CD4-positive, CD25-positive, alpha-beta regulatory T cell (primary cell): ENCODE results near the gene USP31. TPM values are rescaled to one million over a fixed set of nuclear protein-coding genes. Genes with fewer than 3 reads are reported as not detected.

ENCODE experiments used
- ATAC-seq, 2 donors: fragments of 150-1000 bp; cut with Tn5 transposase; one replicate each; pipeline ENCODE4 v1.10.0; 2021; ENCODE audit warnings: low read depth in 2 of 2, moderate number of reproducible peaks in 2 of 2, moderate library complexity in 1 of 2
- DNase-seq, 3 donors: peaks; one replicate each; pipeline versions ENCODE4 v3.0.0 to v3.0.0-alpha.2; 2012 to 2022; ENCODE audit warnings: mixed read lengths in 1 of 3
- H3K27ac ChIP-seq: one replicate; pipeline ENCODE4 v1.7.0; 2013; ENCODE audit warnings: mild to moderate bottlenecking, low read length; ENCODE audit not compliant: insufficient read depth, poor library complexity, severe bottlenecking
- H3K27me3 ChIP-seq: one replicate; pipeline ENCODE4 v1.7.0; 2013; ENCODE audit warnings: low read length; ENCODE audit not compliant: control insufficient read depth, insufficient read depth
- H3K36me3 ChIP-seq: one replicate; pipeline ENCODE4 v1.7.0; 2013; ENCODE audit warnings: mild to moderate bottlenecking, low read length, moderate library complexity; ENCODE audit not compliant: control insufficient read depth, insufficient read depth
- H3K4me1 ChIP-seq: 2 replicates; pipeline ENCODE4 v1.7.0; 2013; ENCODE audit warnings: mild to moderate bottlenecking, low read length; ENCODE audit not compliant: insufficient read depth, control insufficient read depth, poor library complexity, severe bottlenecking
- H3K4me3 ChIP-seq: one replicate; pipeline ENCODE4 v1.7.0; 2013; ENCODE audit warnings: low read depth, mild to moderate bottlenecking, low read length, moderate library complexity
- H3K9me3 ChIP-seq, 2 experiments: 1 replicate in 1 of 2; 2 replicates in 1 of 2; pipeline ENCODE4 v1.7.0; 2013; ENCODE audit warnings: low read length in 2 of 2, mild to moderate bottlenecking in 1 of 2, moderate library complexity in 1 of 2; ENCODE audit not compliant: control insufficient read depth in 2 of 2
- H3K27ac Mint-ChIP-seq, 3 donors: one replicate each; pipeline ENCODE4 v1.8.0; 2020 to 2022; ENCODE audit warnings: mild to moderate bottlenecking in 3 of 3, mixed read lengths in 3 of 3, moderate library complexity in 2 of 3
- H3K27me3 Mint-ChIP-seq: one replicate; pipeline ENCODE4 v1.8.0; 2022; ENCODE audit warnings: mild to moderate bottlenecking, mixed read lengths
- H3K36me3 Mint-ChIP-seq: one replicate; pipeline ENCODE4 v1.8.0; 2020; ENCODE audit warnings: mixed read lengths
- H3K4me1 Mint-ChIP-seq, 4 donors: one replicate each; pipeline ENCODE4 v1.8.0; 2020 to 2022; ENCODE audit warnings: mixed read lengths in 4 of 4, mild to moderate bottlenecking in 1 of 4
- H3K4me3 Mint-ChIP-seq, 4 donors: one replicate each; pipeline ENCODE4 v1.8.0; 2020 to 2022; ENCODE audit warnings: mild to moderate bottlenecking in 4 of 4, mixed read lengths in 4 of 4, moderate library complexity in 3 of 4
- H3K9me3 Mint-ChIP-seq, 7 donors: one replicate each; pipeline ENCODE4 v1.8.0; 2020 to 2022; ENCODE audit warnings: mixed read lengths in 7 of 7, mild to moderate bottlenecking in 3 of 7, moderate library complexity in 2 of 7
- polyA plus RNA-seq, 4 donors: library from polyadenylated mRNA; unstranded; fragments of 300-500 nt; fragmentation: Illumina TruSeq; gene quantifications; one replicate each; pipeline ENCODE4 v1.2.3, GENCODE V29; 2021
- total RNA-seq: library from RNA; stranded (reverse); gene quantifications from one replicate; pipeline ENCODE4 v1.2.3, GENCODE V29; 2022

Gene USP31
- total and polyA plus RNA-seq, 5 donors from 2014 or later = 0.13 to 4.2 (median 0.40) TPM

- no peaks in the 10 kb centered on the region for H3K27me3 Mint-ChIP-seq
- H3K4me3 Mint-ChIP-seq = no peak overlapping the region
- ATAC-seq (no peak), DNase-seq (no peak)
- H3K4me1 Mint-ChIP-seq = peaks cover 0 to 5% (median 2%) of the 10 kb centered on the region in 4 donors
- Histone ChIP-seq H3K36me3 (no peaks in the 10 kb centered on the region), H3K4me3 (no peak overlapping the region), H3K9me3 (peaks cover 0 to 13% of the 10 kb centered on the region in 2 experiments), H3K4me1 (no peaks in the 10 kb centered on the region), H3K27me3 (no peaks in the 10 kb centered on the region), H3K27ac (no peak overlapping the region)
- H3K9me3 Mint-ChIP-seq = peaks cover 0 to 12% (median 6%) of the 10 kb centered on the region in 7 donors
- no peak overlapping the region for H3K27ac Mint-ChIP-seq
- peaks cover 10% of the 10 kb centered on the region for H3K36me3 Mint-ChIP-seq
These were observed 8.2 kb downstream of the USP31 start for GRCh38 chr16:23141033-23141432.

- H3K27me3 Mint-ChIP-seq = no peaks in the 10 kb centered on the region
- peaks cover 0 to 17% (median 7%) of the 10 kb centered on the region in 7 donors for H3K9me3 Mint-ChIP-seq
- peaks cover 10% of the 10 kb centered on the region for H3K36me3 Mint-ChIP-seq
These were observed 9.1 kb downstream of the USP31 start for GRCh38 chr16:23140107-23140506.

GRCh38 chr16:23137818-23138217 lies 11.4 kb downstream of the USP31 start:
- Histone ChIP-seq H3K4me3 (no peak overlapping the region), H3K27ac (no peak overlapping the region), H3K27me3 (no peaks in the 10 kb centered on the region), H3K36me3 (no peaks in the 10 kb centered on the region), H3K9me3 (peaks cover 0 to 20% of the 10 kb centered on the region in 2 experiments), H3K4me1 (no peaks in the 10 kb centered on the region)
- H3K4me1 Mint-ChIP-seq = peaks cover 0 to 6% (median 1%) of the 10 kb centered on the region in 4 donors
- H3K27ac Mint-ChIP-seq = no peak overlapping the region
- peaks cover 0 to 18% (median 10%) of the 10 kb centered on the region in 7 donors for H3K9me3 Mint-ChIP-seq
- ATAC-seq = no peak
- no peak overlapping the region for H3K4me3 Mint-ChIP-seq
- H3K27me3 Mint-ChIP-seq = no peaks in the 10 kb centered on the region
- no peak for DNase-seq
- H3K36me3 Mint-ChIP-seq = peaks cover 10% of the 10 kb centered on the region

More at GRCh38 chr16:23140107-23140506, 9.1 kb downstream of the USP31 start:
- Mint-ChIP-seq H3K27ac (no peak overlapping the region), H3K4me3 (no peak overlapping the region), H3K4me1 (peaks cover 0 to 5% (median 1%) of the 10 kb centered on the region in 4 donors)
- Histone ChIP-seq H3K27ac (no peak overlapping the region), H3K4me1 (no peaks in the 10 kb centered on the region), H3K27me3 (no peaks in the 10 kb centered on the region), H3K9me3 (peaks cover 0 to 19% of the 10 kb centered on the region in 2 experiments), H3K36me3 (no peaks in the 10 kb centered on the region), H3K4me3 (no peak overlapping the region)
- no peak for DNase-seq
- ATAC-seq = no peak

- H3K27me3 ChIP-seq = no peaks in the 10 kb centered on the region
- no peak overlapping the region for H3K27ac Mint-ChIP-seq
These were observed 12.0 kb downstream of the USP31 start for GRCh38 chr16:23137256-23137655.

GRCh38 chr16:23134274-23134673 lies 15.0 kb downstream of the USP31 start:
- Mint-ChIP-seq H3K27me3 (no peaks in the 10 kb centered on the region), H3K27ac (no peak overlapping the region), H3K9me3 (peaks cover 0 to 18% (median 10%) of the 10 kb centered on the region in 7 donors), H3K4me3 (no peak overlapping the region), H3K4me1 (peaks cover 0 to 6% (median 4%) of the 10 kb centered on the region in 4 donors), H3K36me3 (peaks cover 10% of the 10 kb centered on the region)
- no peaks in the 10 kb centered on the region for H3K27me3 ChIP-seq
- H3K27ac ChIP-seq = no peak overlapping the region
- ATAC-seq = no peak
- no peak for DNase-seq
- peaks cover 0 to 20% of the 10 kb centered on the region in 2 experiments for H3K9me3 ChIP-seq
- no peak overlapping the region for H3K4me3 ChIP-seq
- no peaks in the 10 kb centered on the region for H3K4me1 ChIP-seq
- H3K36me3 ChIP-seq = no peaks in the 10 kb centered on the region

More at GRCh38 chr16:23137256-23137655, 12.0 kb downstream of the USP31 start:
- Histone ChIP-seq H3K27ac (no peak overlapping the region), H3K4me3 (no peak overlapping the region), H3K36me3 (no peaks in the 10 kb centered on the region), H3K4me1 (no peaks in the 10 kb centered on the region), H3K9me3 (peaks cover 0 to 20% of the 10 kb centered on the region in 2 experiments)
- ATAC-seq (no peak), DNase-seq (no peak)
- Mint-ChIP-seq H3K27me3 (no peaks in the 10 kb centered on the region), H3K36me3 (peaks cover 10% of the 10 kb centered on the region), H3K9me3 (peaks cover 0 to 18% (median 10%) of the 10 kb centered on the region in 7 donors), H3K4me1 (peaks cover 0 to 6% (median 1%) of the 10 kb centered on the region in 4 donors), H3K4me3 (no peak overlapping the region)

- H3K27ac Mint-ChIP-seq = no peak overlapping the region
- no peaks in the 10 kb centered on the region for H3K27me3 ChIP-seq
These were observed 16.3 kb downstream of the USP31 start for GRCh38 chr16:23132775-23133463.

GRCh38 chr16:23131931-23132621 lies 17.2 kb downstream of the USP31 start:
- no peak overlapping the region for H3K27ac ChIP-seq
- Mint-ChIP-seq H3K36me3 (peaks cover 2% of the 10 kb centered on the region), H3K27ac (no peak overlapping the region), H3K27me3 (no peaks in the 10 kb centered on the region), H3K4me1 (peaks cover 0 to 6% (median 5%) of the 10 kb centered on the region in 4 donors), H3K9me3 (peaks cover 0 to 8% (median 4%) of the 10 kb centered on the region in 7 donors), H3K4me3 (no peak overlapping the region)
- no peaks in the 10 kb centered on the region for H3K36me3 ChIP-seq
- peaks cover 0 to 9% of the 10 kb centered on the region in 2 experiments for H3K9me3 ChIP-seq
- ATAC-seq (no peak), DNase-seq (no peak)
- H3K4me3 ChIP-seq = no peak overlapping the region
- H3K27me3 ChIP-seq = no peaks in the 10 kb centered on the region
- no peaks in the 10 kb centered on the region for H3K4me1 ChIP-seq

More at GRCh38 chr16:23132775-23133463, 16.3 kb downstream of the USP31 start:
- no peak for ATAC-seq
- H3K4me3 ChIP-seq = no peak overlapping the region
- Mint-ChIP-seq H3K9me3 (peaks cover 0 to 12% (median 4%) of the 10 kb centered on the region in 7 donors), H3K4me1 (peaks cover 0 to 6% (median 5%) of the 10 kb centered on the region in 4 donors), H3K36me3 (peaks cover 5% of the 10 kb centered on the region), H3K27me3 (no peaks in the 10 kb centered on the region), H3K4me3 (no peak overlapping the region)
- no peaks in the 10 kb centered on the region for H3K4me1 ChIP-seq
- no peak overlapping the region for H3K27ac ChIP-seq
- no peaks in the 10 kb centered on the region for H3K36me3 ChIP-seq
- DNase-seq = no peak
- peaks cover 0 to 14% of the 10 kb centered on the region in 2 experiments for H3K9me3 ChIP-seq
